Aorta (tissue), 5 donors: ENCODE results near the gene LDAH. TPM values are rescaled to one million over a fixed set of nuclear protein-coding genes. Genes with fewer than 3 reads are reported as not detected.
A peak's percentile ranks its signal among the peaks of the same experiment; 100 is the strongest.

Source experiments
- ATAC-seq: fragments of 200-7000 bp; cut with Tn5 transposase; one replicate; pipeline ENCODE4 v1.9.1; 2022; ENCODE audit warnings: moderate library complexity; ENCODE audit not compliant: low FRiP score
- DNase-seq, 2 donors: peaks; one replicate each; pipeline ENCODE4 v3.0.0-alpha.2; 2020
- H3K27ac ChIP-seq, 2 donors: one replicate each; pipeline ENCODE4 v1.5.1; 2013; ENCODE audit warnings: low read length in 2 of 2, mild to moderate bottlenecking in 2 of 2, moderate library complexity in 2 of 2, control low read depth in 1 of 2, inconsistent platforms in 1 of 2, low read depth in 1 of 2
- H3K27me3 ChIP-seq, 2 donors: one replicate each; pipeline ENCODE4 v1.6.1; 2013; ENCODE audit warnings: control low read depth in 1 of 2, low read length in 1 of 2, mild to moderate bottlenecking in 1 of 2, moderate library complexity in 1 of 2; ENCODE audit not compliant: insufficient read depth in 2 of 2, control insufficient read depth in 1 of 2
- H3K36me3 ChIP-seq, 2 donors: one replicate each; pipeline ENCODE4 v1.6.1; 2013; ENCODE audit warnings: control low read depth in 1 of 2, low read length in 1 of 2, mild to moderate bottlenecking in 1 of 2; ENCODE audit not compliant: insufficient read depth in 2 of 2, control insufficient read depth in 1 of 2
- H3K4me1 ChIP-seq, 2 donors: one replicate each; pipeline ENCODE4 v1.6.1; 2013; ENCODE audit warnings: low read length in 2 of 2, control low read depth in 1 of 2, mild to moderate bottlenecking in 1 of 2, moderate library complexity in 1 of 2; ENCODE audit not compliant: insufficient read depth in 2 of 2, control insufficient read depth in 1 of 2
- H3K4me3 ChIP-seq, 2 donors: one replicate each; pipeline ENCODE4 v1.5.1; 2013; ENCODE audit warnings: low read length in 2 of 2, control low read depth in 1 of 2, mild to moderate bottlenecking in 1 of 2
- H3K9me3 ChIP-seq: one replicate; pipeline ENCODE4 v1.6.1; 2013; ENCODE audit warnings: mild to moderate bottlenecking, low read length; ENCODE audit not compliant: control insufficient read depth
- WGBS, 2 donors: extraction: QIAGEN DNeasy Blood & Tissue Kit; methylation state at CpG; one replicate each; pipeline ENCODE4 v1.1.7; 2013; 5-methylcytosine and 5-hydroxymethylcytosine counted together
- intact Hi-C, 2 donors: fragments of 100-400 bp; cut with DNase I; formaldehyde crosslinking; loops; one replicate each; pipeline versions ENCODE4 v1.14.2 to v1.15.0; 2022
- polyA plus RNA-seq, 2 donors: library from polyadenylated mRNA; stranded (reverse); fragments of 200-250 nt; gene quantifications; one replicate each; pipeline ENCODE4 v1.2.3, GENCODE V29; 2013
- total RNA-seq, 2 donors: library from RNA; stranded (reverse); fragmentation: NEBNext Ultra II Directional; extraction: Animal tissue kit (Norgen Biotek cat#: 25700); gene quantifications; one replicate each; pipeline ENCODE4 v1.2.1, GENCODE V29; 2021
- donor health status: healthy with polysubstance abuse.
- donor health status: Bipolar disorder and iron deficiency.
- donor health status: DM: no; HTN: no; CAD: no.
- donor health status: DM: no; HTN: no; CAD: no.
- donor health status: DM: yes; HTN: yes; CAD: no.

The LDAH gene
- total and polyA plus RNA-seq, 4 donors: 6.5 to 18.3 (median 10.3) TPM

GRCh38 chr2:20691076-20691734 is 131.7 kb downstream of the LDAH start:
- H3K27me3 ChIP-seq: no peaks in the 10 kb centered on the region
- H3K9me3 ChIP-seq: no peaks in the 10 kb centered on the region
- no peak for ATAC-seq
- no peaks in the 10 kb centered on the region for H3K4me1 ChIP-seq
- H3K4me3 ChIP-seq: no peak overlapping the region
- intact Hi-C loops: loop anchor here in 1 of 2 donors (10.0 kb wide), 1 partner anchor 64 kb away; no protein-coding TSS in a partner anchor
- peaks cover 0 to 2% of the 10 kb centered on the region in 2 donors for H3K36me3 ChIP-seq
- H3K27ac ChIP-seq: no peak overlapping the region
- DNase-seq: no peak
- WGBS, 2 donors: 86 to 88% methylated on average over 6 of the region's 6 CpGs

GRCh38 chr2:20689428-20690264 is 133.3 kb downstream of the LDAH start:
- WGBS, 2 donors: 76 to 87% methylated on average over 11 of the region's 11 CpGs
- Histone ChIP-seq H3K36me3 (peaks cover 0 to 2% of the 10 kb centered on the region in 2 donors), H3K4me3 (no peak overlapping the region), H3K27ac (no peak overlapping the region), H3K27me3 (no peaks in the 10 kb centered on the region), H3K9me3 (no peaks in the 10 kb centered on the region), H3K4me1 (no peaks in the 10 kb centered on the region)
- ATAC-seq (no peak), DNase-seq (no peak)
- intact Hi-C loops: loop anchor here in 1 of 2 donors (10.0 kb wide), 1 partner anchor 65 kb away; no protein-coding TSS in a partner anchor

DNA sequence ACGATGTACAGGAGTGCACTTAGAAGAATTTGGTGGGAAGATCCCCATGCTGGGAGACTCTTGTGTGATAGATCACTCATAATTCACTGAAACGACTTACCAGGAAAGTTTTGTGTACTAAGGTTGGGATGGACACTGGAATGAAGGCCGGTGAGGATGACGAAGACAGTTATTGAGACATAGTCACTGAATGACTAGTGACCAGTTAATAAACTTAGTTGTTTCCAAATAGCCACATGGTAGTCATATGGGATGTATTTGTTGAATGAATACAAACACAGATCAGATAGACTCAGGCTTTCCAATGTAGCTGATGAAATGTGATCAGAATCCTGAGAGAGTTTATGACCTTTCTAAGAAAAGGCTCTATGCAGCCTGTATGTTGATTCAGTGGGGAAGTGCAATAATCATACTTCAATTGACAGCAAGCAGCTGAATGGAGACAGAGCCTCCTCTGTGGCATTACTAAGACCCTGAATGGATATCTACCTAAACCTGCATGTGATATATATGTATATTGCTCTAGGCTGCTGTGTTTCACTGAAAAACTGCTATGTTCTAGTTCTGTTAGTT is 135.6 kb downstream of the LDAH start:
- WGBS, 2 donors: 88 to 95% methylated on average over 4 of the region's 4 CpGs
- ATAC-seq: no peak
- no peak overlapping the region for H3K27ac ChIP-seq
- intact Hi-C loops: no loop called here
- H3K9me3 ChIP-seq: no peaks in the 10 kb centered on the region
- peaks cover 0 to 2% of the 10 kb centered on the region in 2 donors for H3K36me3 ChIP-seq
- no peaks in the 10 kb centered on the region for H3K4me1 ChIP-seq
- H3K27me3 ChIP-seq: no peaks in the 10 kb centered on the region
- DNase-seq: no peak
- H3K4me3 ChIP-seq: no peak overlapping the region

- Histone ChIP-seq H3K9me3 (no peaks in the 10 kb centered on the region), H3K27ac (no peak overlapping the region), H3K4me3 (no peak overlapping the region), H3K27me3 (no peaks in the 10 kb centered on the region), H3K36me3 (peaks cover 0 to 2% of the 10 kb centered on the region in 2 donors), H3K4me1 (no peaks in the 10 kb centered on the region)
- no peak for ATAC-seq
- intact Hi-C loops: loop anchor here (5.0 kb wide), 2 partner anchors 73 to 278 kb away; no protein-coding TSS in a partner anchor
- WGBS, 2 donors: 85 to 93% methylated on average over 6 of the region's 6 CpGs
- no peak for DNase-seq
Observed at GRCh38 chr2:20684581-20685063, 138.3 kb downstream of the LDAH start.

DNA sequence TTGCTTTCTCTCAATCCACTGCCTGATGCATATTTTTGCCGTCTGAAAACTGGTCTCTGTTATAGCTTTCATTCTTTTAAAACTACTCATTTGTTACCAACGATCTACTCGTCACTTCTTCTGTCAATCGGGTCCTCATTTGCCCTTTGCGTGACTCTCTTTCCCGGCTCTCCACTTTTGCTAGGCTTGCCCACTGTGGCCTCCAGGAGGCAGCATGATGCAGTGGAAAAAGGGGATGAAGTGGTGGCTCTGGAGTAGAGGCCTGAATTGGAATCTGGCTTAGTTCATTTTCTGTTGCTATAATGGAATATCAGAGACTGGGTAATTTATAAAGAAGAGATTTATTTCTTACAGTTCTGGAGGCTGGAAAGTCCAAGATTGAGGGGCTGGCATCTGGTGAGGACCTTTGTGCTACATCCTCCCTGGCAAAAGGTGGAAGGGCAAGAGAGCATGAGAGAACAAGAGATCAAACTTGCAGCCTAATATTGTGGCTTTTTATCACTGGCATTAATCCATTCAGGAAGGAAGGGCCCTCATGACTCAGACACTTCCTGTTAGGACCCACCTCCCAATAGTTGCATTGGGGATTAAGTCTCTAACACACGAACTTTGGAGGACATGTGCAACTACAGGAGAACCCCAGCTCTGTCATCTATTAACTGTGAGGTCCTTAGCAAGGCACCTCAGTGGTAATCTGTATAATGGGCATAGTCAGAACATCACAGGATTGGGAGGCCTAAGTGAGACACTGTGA is 140.6 kb downstream of the LDAH start:
- 31 to 37% methylated on average over 7 of the region's 7 CpGs for WGBS, 2 donors
- H3K9me3 ChIP-seq: no peaks in the 10 kb centered on the region
- no peaks in the 10 kb centered on the region for H3K27me3 ChIP-seq
- ATAC-seq (no peak), DNase-seq (no peak)
- H3K4me1 ChIP-seq: no peaks in the 10 kb centered on the region
- H3K36me3 ChIP-seq: no peaks in the 10 kb centered on the region
- H3K4me3 ChIP-seq: no peak overlapping the region
- intact Hi-C loops: loop anchor here (5.0 kb wide), 2 partner anchors 75 to 280 kb away; no protein-coding TSS in a partner anchor
- H3K27ac ChIP-seq: peak overlapping the region in 1 of 2 donors; percentile 34

DNA sequence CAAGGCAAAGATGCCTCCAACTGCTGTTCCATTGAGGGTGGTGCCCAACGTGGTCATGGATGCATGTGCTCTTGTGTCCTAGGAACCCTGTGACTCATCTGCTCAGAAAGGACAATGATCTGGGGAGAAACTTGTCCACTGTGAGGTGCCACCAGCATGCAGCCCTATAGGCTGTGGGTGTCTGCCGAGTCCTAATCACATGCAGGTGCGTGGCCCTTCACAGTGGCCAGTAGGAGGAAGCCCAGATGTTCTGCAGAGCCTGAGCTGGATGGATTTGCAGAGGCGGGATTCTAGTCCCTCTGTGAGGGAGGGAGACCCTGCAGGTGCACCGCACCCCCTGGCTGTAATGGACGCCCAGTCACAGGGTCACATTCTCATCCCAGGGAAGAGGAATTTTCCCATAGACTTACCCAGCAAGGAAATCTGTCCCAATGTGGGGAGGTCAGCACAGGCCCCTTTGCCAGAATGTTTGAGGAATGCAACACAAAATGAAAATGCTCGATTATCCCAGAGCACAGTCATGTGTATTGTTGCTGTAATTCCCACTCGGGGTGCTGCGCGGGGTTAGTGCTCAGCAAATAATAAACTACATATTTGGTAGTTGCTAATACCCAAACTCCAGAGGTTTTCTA is 142.0 kb downstream of the LDAH start:
- intact Hi-C loops: loop anchor here (5.0 kb wide), 2 partner anchors 76 to 281 kb away; no protein-coding TSS in a partner anchor
- Histone ChIP-seq H3K4me1 (no peaks in the 10 kb centered on the region), H3K36me3 (no peaks in the 10 kb centered on the region), H3K27me3 (no peaks in the 10 kb centered on the region), H3K27ac (no peak overlapping the region), H3K4me3 (no peak overlapping the region), H3K9me3 (no peaks in the 10 kb centered on the region)
- 84 to 86% methylated on average over 10 of the region's 10 CpGs for WGBS, 2 donors
- ATAC-seq: no peak
- no peak for DNase-seq

DNA sequence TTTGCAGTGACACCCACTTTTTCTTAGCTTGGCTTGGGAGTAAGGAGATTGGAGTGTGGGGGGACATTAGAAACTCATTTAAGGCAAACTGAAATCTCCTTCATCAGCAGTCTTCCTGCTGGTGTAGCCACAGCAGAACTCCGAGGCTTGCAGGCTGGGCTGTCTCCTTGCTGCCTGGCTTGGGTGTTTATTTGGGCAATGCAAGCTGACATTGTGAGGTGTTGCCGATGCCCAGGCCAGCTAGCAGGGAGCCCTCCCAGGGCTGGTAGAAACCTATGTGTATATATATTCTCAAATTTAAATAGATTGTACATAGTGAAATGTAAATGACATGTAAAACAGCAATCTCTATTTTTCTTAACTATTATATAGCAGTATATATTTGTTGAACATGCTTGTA is 144.1 kb downstream of the LDAH start:
- Histone ChIP-seq H3K4me1 (no peaks in the 10 kb centered on the region), H3K9me3 (no peaks in the 10 kb centered on the region), H3K27me3 (no peaks in the 10 kb centered on the region), H3K27ac (no peak overlapping the region), H3K4me3 (no peak overlapping the region), H3K36me3 (no peaks in the 10 kb centered on the region)
- intact Hi-C loops: loop anchor here in 1 of 2 donors (5.0 kb wide), 2 partner anchors 144 to 294 kb away; partner anchors contain the start of gene LDAH
- ATAC-seq: no peak
- WGBS, 2 donors: 5 to 8% methylated on average over 2 of the region's 2 CpGs
- no peak for DNase-seq

GRCh38 chr2:20678086-20678395 is 144.9 kb downstream of the LDAH start:
- Histone ChIP-seq H3K9me3 (no peaks in the 10 kb centered on the region), H3K4me3 (no peak overlapping the region), H3K4me1 (no peaks in the 10 kb centered on the region), H3K36me3 (no peaks in the 10 kb centered on the region), H3K27me3 (no peaks in the 10 kb centered on the region), H3K27ac (no peak overlapping the region)
- no peak for ATAC-seq
- 42 to 47% methylated on average over 1 of the region's 1 CpG for WGBS, 2 donors
- DNase-seq: no peak
- intact Hi-C loops: loop anchor here in 1 of 2 donors (5.0 kb wide), 2 partner anchors 144 to 294 kb away; partner anchors contain the start of gene LDAH
